B cell (primary cell): ENCODE measurements around the gene NPRL2. TPM values are rescaled to one million over a fixed set of nuclear protein-coding genes. Genes with fewer than 3 reads are reported as not detected.

Experiments used
- ATAC-seq: fragments of 200-7000 bp; cut with Tn5 transposase; one replicate; pipeline ENCODE4 v1.10.0; 2021; ENCODE audit warnings: low read depth, mild to moderate bottlenecking, moderate number of reproducible peaks, moderate library complexity
- CTCF ChIA-PET: fragments of 350-600 bp; sonication (Branson Sonifier 250); formaldehyde crosslinking; loops from one replicate; lab custom pipeline; 2021; ENCODE audit warnings: antibody characterized with exemption, inconsistent platforms; lab: Charles Lee
- POLR2A ChIA-PET: fragments of 350-600 bp; sonication (Branson Sonifier 250); formaldehyde crosslinking; loops from one replicate; lab custom pipeline; 2021; ENCODE audit warnings: antibody characterized with exemption; lab: Charles Lee
- DNase-seq: peaks from one replicate; pipeline ENCODE4 v3.0.0; 2013
- H2AFZ ChIP-seq: 2 replicates; pipeline ENCODE4 v1.6.1; 2012; ENCODE audit warnings: mild to moderate bottlenecking, low read depth, low read length; ENCODE audit not compliant: insufficient read depth, poor library complexity, severe bottlenecking
- H3K27ac ChIP-seq, 2 donors: 1 replicate in 1 of 2; 2 replicates in 1 of 2; pipeline ENCODE4 v1.5.1; 2012 to 2013; ENCODE audit warnings: low read length in 2 of 2, mild to moderate bottlenecking in 2 of 2, moderate library complexity in 1 of 2
- H3K27me3 ChIP-seq, 4 experiments: fragments of 200-600 bp in 1 of 4; sonication (generic) in 1 of 4; replicated peaks in 1 of 4; 1 replicate in 2 of 4; 2 replicates in 2 of 4; pipeline versions ENCODE4 v1.6.1 to v1.7.0; 2013 to 2016; ENCODE audit warnings: low read length in 3 of 4, mild to moderate bottlenecking in 2 of 4, mixed read lengths in 1 of 4, moderate library complexity in 1 of 4; ENCODE audit not compliant: insufficient read depth in 4 of 4, control insufficient read depth in 3 of 4; ENCODE audit errors: control extremely low read depth in 1 of 4
- H3K36me3 ChIP-seq, 2 experiments: replicated peaks in 1 of 2; 1 replicate in 1 of 2; 2 replicates in 1 of 2; pipeline versions ENCODE4 v1.6.1 to v1.7.1; 2013; ENCODE audit warnings: low read length in 1 of 2; ENCODE audit not compliant: insufficient read depth in 2 of 2, control insufficient read depth in 1 of 2; ENCODE audit errors: control extremely low read depth in 1 of 2, extremely low read depth in 1 of 2
- H3K4me1 ChIP-seq, 2 donors: fragments of 200-600 bp in 1 of 2; sonication (generic) in 1 of 2; 1 replicate in 1 of 2; 2 replicates in 1 of 2; pipeline versions ENCODE4 v1.5.1 to v1.6.1; 2013 to 2017; ENCODE audit warnings: low read length in 2 of 2; ENCODE audit not compliant: control insufficient read depth in 2 of 2, insufficient read depth in 2 of 2
- H3K4me2 ChIP-seq: replicated peaks from 2 replicates; pipeline ENCODE3; 2012; ENCODE audit warnings: mild to moderate bottlenecking, low read depth, low read length; ENCODE audit not compliant: poor library complexity, severe bottlenecking
- H3K4me3 ChIP-seq, 5 experiments: fragments of 200-600 bp in 1 of 5; sonication (generic) in 1 of 5; 1 replicate in 3 of 5; 2 replicates in 2 of 5; pipeline versions ENCODE4 v1.5.1 to v1.7.0; 2011 to 2016; ENCODE audit warnings: low read length in 4 of 5, mild to moderate bottlenecking in 4 of 5, low read depth in 2 of 5, control low read depth in 1 of 5, moderate library complexity in 1 of 5; ENCODE audit not compliant: insufficient read depth in 1 of 5; ENCODE audit errors: control extremely low read depth in 1 of 5, extremely low read depth in 1 of 5
- H3K79me2 ChIP-seq: fragments of 200-600 bp; sonication (generic); one replicate; pipeline ENCODE4 v1.6.0; 2016; ENCODE audit warnings: low read length; ENCODE audit not compliant: control insufficient read depth, insufficient read depth
- H3K9ac ChIP-seq: fragments of 200-600 bp; sonication (generic); 2 replicates; pipeline ENCODE4 v1.6.1; 2017; ENCODE audit warnings: mild to moderate bottlenecking, low read length, moderate library complexity
- H3K9me3 ChIP-seq, 3 donors: one replicate each; pipeline versions ENCODE4 v1.6.1 to v1.7.1; 2013; ENCODE audit warnings: low read length in 2 of 3; ENCODE audit not compliant: control insufficient read depth in 2 of 3, insufficient read depth in 1 of 3; ENCODE audit errors: control extremely low read depth in 1 of 3
- H4K20me1 ChIP-seq: 2 replicates; pipeline ENCODE4 v1.6.0; 2012; ENCODE audit warnings: mild to moderate bottlenecking, low read length; ENCODE audit not compliant: insufficient read depth, control insufficient read depth, poor library complexity, severe bottlenecking
- H3K27ac Mint-ChIP-seq: one replicate; pipeline ENCODE4 v1.8.0; 2021; ENCODE audit warnings: mixed read lengths
- H3K27me3 Mint-ChIP-seq: one replicate; pipeline ENCODE4 v1.8.0; 2021; ENCODE audit warnings: mixed read lengths
- H3K4me1 Mint-ChIP-seq: one replicate; pipeline ENCODE4 v1.8.0; 2021; ENCODE audit warnings: mixed read lengths
- H3K4me3 Mint-ChIP-seq: one replicate; pipeline ENCODE4 v1.8.0; 2021; ENCODE audit warnings: mixed read lengths
- H3K9me3 Mint-ChIP-seq: one replicate; pipeline ENCODE4 v1.8.0; 2022; ENCODE audit warnings: mixed read lengths; ENCODE audit not compliant: insufficient read depth
- EZH2 ChIP-seq: IDR thresholded peaks from 2 replicates; pipeline ENCODE4 v1.6.1; 2012; ENCODE audit warnings: borderline replicate concordance, low read depth, mild to moderate bottlenecking, moderate library complexity, low read length; ENCODE audit not compliant: insufficient read depth, poor library complexity, severe bottlenecking
- WGBS: methylation state at CpG from one replicate; pipeline ENCODE4 v1.1.5; 2013; ENCODE audit warnings: missing lambda C conversion rate; ENCODE audit not compliant: insufficient coverage; 5-methylcytosine and 5-hydroxymethylcytosine counted together
- intact Hi-C: fragments of 100-400 bp; cut with micrococcal nuclease; formaldehyde crosslinking; loops from one replicate; pipeline ENCODE4 v1.10.0; 2022
- polyA plus RNA-seq: library from polyadenylated mRNA; depleted of rRNA; stranded (reverse); fragments of >200 nt; gene quantifications from 2 replicates; pipeline ENCODE4 v1.2.3, GENCODE V29; 2012
- total RNA-seq, 2 donors: library from RNA; stranded (reverse); fragments of 120-200 nt in 1 of 2; gene quantifications; 1 replicate in 1 of 2; 2 replicates in 1 of 2; pipeline versions ENCODE4 v1.2.3 to v1.2.4, GENCODE V29; 2013 to 2022
- TF ChIP-seq, protein P1 (sequence below): fragments of 200-600 bp; IDR thresholded peaks from one replicate; pipeline ENCODE4 v1.8.0; 2022; ENCODE audit warnings: antibody characterized with exemption, mild to moderate bottlenecking

The NPRL2 gene
- total and polyA plus RNA-seq, 2 donors (not counting 1 experiment from before 2014, with no cell fraction given), result 31.3 to 64.6 TPM

DNA sequence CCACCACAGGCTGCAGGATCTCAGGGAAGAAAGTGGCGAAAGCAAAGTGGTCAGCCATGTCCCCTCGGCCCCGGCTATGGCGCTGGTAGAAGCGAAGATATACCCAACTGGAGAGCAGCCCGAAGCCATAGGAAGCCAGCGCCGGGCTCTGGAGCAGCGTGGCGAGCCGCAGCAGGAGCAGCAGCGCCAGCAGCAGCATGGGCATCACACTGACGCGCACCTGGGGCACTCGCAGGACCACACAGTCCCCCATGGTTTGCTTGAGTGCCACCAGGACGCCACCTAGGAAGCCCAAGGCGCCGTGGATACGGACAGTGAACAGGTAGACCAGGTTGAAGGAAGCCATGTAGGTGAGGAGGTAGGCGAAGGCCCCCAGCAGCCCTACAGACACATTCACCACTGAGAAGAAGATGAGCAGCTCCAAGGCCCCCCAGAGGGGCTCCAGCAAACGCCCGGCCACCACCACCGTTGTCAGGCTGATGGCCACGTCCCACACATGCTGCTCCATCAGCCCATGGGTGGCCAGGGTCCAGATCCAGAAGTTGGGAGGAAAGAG is 7.9 kb upstream of the NPRL2 start:
- Histone ChIP-seq H4K20me1 (peaks cover 54% of the 10 kb centered on the region), H3K4me2 (peak overlapping the region; percentile 94), H3K9me3 (no peaks in the 10 kb centered on the region), H3K27me3 (no peaks in the 10 kb centered on the region), H3K27ac (peak overlapping the region; percentile 60 to 81), H3K79me2 (peaks cover 49% of the 10 kb centered on the region), H3K9ac (peak overlapping the region; percentile 74), H2AFZ (peak overlapping the region; percentile 80), H3K36me3 (peaks cover 5 to 35% of the 10 kb centered on the region in 2 experiments), H3K4me1 (peaks cover 27 to 37% of the 10 kb centered on the region in 2 donors), H3K4me3 (peak overlapping the region; percentile 19 to 93 (median 85))
- ChIA-PET POLR2A (no interaction called here), CTCF (interaction anchor here (5.2 kb wide), 1 partner anchor 10 kb away, joined by 27 read pairs; no protein-coding TSS in a partner anchor)
- Mint-ChIP-seq H3K4me1 (peaks cover 49% of the 10 kb centered on the region), H3K4me3 (peak overlapping the region; percentile 99), H3K27me3 (no peaks in the 10 kb centered on the region), H3K9me3 (no peaks in the 10 kb centered on the region), H3K27ac (peak overlapping the region; percentile 82)
- DNase-seq (no peak), ATAC-seq (no peak)
- TF ChIP-seq EZH2, result no peak
- TF ChIP-seq, protein P1, sequence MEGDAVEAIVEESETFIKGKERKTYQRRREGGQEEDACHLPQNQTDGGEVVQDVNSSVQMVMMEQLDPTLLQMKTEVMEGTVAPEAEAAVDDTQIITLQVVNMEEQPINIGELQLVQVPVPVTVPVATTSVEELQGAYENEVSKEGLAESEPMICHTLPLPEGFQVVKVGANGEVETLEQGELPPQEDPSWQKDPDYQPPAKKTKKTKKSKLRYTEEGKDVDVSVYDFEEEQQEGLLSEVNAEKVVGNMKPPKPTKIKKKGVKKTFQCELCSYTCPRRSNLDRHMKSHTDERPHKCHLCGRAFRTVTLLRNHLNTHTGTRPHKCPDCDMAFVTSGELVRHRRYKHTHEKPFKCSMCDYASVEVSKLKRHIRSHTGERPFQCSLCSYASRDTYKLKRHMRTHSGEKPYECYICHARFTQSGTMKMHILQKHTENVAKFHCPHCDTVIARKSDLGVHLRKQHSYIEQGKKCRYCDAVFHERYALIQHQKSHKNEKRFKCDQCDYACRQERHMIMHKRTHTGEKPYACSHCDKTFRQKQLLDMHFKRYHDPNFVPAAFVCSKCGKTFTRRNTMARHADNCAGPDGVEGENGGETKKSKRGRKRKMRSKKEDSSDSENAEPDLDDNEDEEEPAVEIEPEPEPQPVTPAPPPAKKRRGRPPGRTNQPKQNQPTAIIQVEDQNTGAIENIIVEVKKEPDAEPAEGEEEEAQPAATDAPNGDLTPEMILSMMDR, result no peak
- WGBS, result 82% methylated on average over 16 of the region's 24 CpGs
- intact Hi-C loops, result loop anchor here (2.0 kb wide), 2 partner anchors 22 to 1026 kb away; partner anchors contain the start of gene MANF

- Mint-ChIP-seq H3K4me1 (peaks cover 50% of the 10 kb centered on the region), H3K27ac (peak overlapping the region; percentile 70)
- intact Hi-C loops, result no loop called here
Observed at GRCh38 chr3:50357481-50357880, 6.9 kb upstream of the NPRL2 start.

More at GRCh38 chr3:50357481-50357880, 6.9 kb upstream of the NPRL2 start:
- Histone ChIP-seq H3K27me3 (no peaks in the 10 kb centered on the region), H3K4me2 (peak overlapping the region; percentile 94), H3K9ac (peak overlapping the region; percentile 74), H3K79me2 (peaks cover 54% of the 10 kb centered on the region), H3K36me3 (peaks cover 5 to 44% of the 10 kb centered on the region in 2 experiments), H3K9me3 (no peaks in the 10 kb centered on the region), H3K27ac (peak overlapping the region in 1 of 2 donors; percentile 81), H3K4me1 (peaks cover 27 to 37% of the 10 kb centered on the region in 2 donors), H2AFZ (no peak overlapping the region), H4K20me1 (peaks cover 64% of the 10 kb centered on the region), H3K4me3 (peak overlapping the region in 1 of 5 experiments; percentile 88)
- WGBS, result 100% methylated on average over 1 of the region's 1 CpG
- ATAC-seq (no peak), DNase-seq (no peak)
- TF ChIP-seq, protein P1, result no peak
- no peak for TF ChIP-seq EZH2
- no peaks in the 10 kb centered on the region for H3K27me3 Mint-ChIP-seq
- ChIA-PET POLR2A (interaction anchor here (1.2 kb wide), 1 partner anchor 9 kb away, joined by 3 read pairs; no protein-coding TSS in a partner anchor), CTCF (interaction anchor here (5.2 kb wide), 1 partner anchor 9 kb away, joined by 27 read pairs; no protein-coding TSS in a partner anchor)
- H3K9me3 Mint-ChIP-seq, result no peaks in the 10 kb centered on the region
- peak overlapping the region; percentile 99 for H3K4me3 Mint-ChIP-seq
